ENCODE data around the gene ZNF112. TPM values are rescaled to one million over a fixed set of nuclear protein-coding genes. Genes with fewer than 3 reads are reported as not detected.

The ZNF112 gene
- polyA plus RNA-seq, 3 donors, result 0.03 TPM; not detected in 2

GRCh38 chr19:44313231-44313630 lies 43.2 kb downstream of the ZNF112 start:
- no peak overlapping the region for H3K27ac Mint-ChIP-seq
- TF ChIP-seq, protein P1, sequence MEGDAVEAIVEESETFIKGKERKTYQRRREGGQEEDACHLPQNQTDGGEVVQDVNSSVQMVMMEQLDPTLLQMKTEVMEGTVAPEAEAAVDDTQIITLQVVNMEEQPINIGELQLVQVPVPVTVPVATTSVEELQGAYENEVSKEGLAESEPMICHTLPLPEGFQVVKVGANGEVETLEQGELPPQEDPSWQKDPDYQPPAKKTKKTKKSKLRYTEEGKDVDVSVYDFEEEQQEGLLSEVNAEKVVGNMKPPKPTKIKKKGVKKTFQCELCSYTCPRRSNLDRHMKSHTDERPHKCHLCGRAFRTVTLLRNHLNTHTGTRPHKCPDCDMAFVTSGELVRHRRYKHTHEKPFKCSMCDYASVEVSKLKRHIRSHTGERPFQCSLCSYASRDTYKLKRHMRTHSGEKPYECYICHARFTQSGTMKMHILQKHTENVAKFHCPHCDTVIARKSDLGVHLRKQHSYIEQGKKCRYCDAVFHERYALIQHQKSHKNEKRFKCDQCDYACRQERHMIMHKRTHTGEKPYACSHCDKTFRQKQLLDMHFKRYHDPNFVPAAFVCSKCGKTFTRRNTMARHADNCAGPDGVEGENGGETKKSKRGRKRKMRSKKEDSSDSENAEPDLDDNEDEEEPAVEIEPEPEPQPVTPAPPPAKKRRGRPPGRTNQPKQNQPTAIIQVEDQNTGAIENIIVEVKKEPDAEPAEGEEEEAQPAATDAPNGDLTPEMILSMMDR (IDR thresholded peaks at IDR 0.05), result no peak
- no peaks in the 10 kb centered on the region for H3K27me3 Mint-ChIP-seq (ENCODE audit: low read depth in 3 of 3)
- no peaks in the 10 kb centered on the region for H3K4me1 Mint-ChIP-seq
- Histone ChIP-seq H3K9me3 (replicated peaks in 1 of 2; ENCODE audit: control insufficient read depth in 1 of 2, insufficient read depth in 1 of 2, low read length in 2 of 2) (peaks cover 21 to 59% of the 10 kb centered on the region in 2 donors), H3K36me3 (replicated peaks in 1 of 2; ENCODE audit: control insufficient read depth in 1 of 2, insufficient read depth in 2 of 2, low read length in 2 of 2) (no peaks in the 10 kb centered on the region), H3K27ac (ENCODE audit: low read depth in 1 of 2, low read length in 2 of 2) (no peak overlapping the region), H3K9ac (ENCODE audit: insufficient read depth, low read length, poor library complexity, severe bottlenecking) (no peak overlapping the region), H3K4me1 (ENCODE audit: control insufficient read depth in 1 of 2, insufficient read depth in 2 of 2, low read length in 2 of 2) (no peaks in the 10 kb centered on the region), H3K27me3 (ENCODE audit: control insufficient read depth in 2 of 2, insufficient read depth in 2 of 2, low read length in 2 of 2) (no peaks in the 10 kb centered on the region), H4K20me1 (ENCODE audit: insufficient read depth, low read length) (no peaks in the 10 kb centered on the region), H3K79me2 (ENCODE audit: insufficient read depth, low read length) (no peaks in the 10 kb centered on the region), H3K4me2 (replicated peaks; ENCODE audit: extremely low read depth, low read length, poor library complexity, severe bottlenecking) (no peak overlapping the region), H2AFZ (ENCODE audit: insufficient read depth, low read depth, low read length, poor library complexity, severe bottlenecking) (no peak overlapping the region), H3K4me3 (replicated peaks in 1 of 3; ENCODE audit: low read depth in 2 of 3, low read length in 3 of 3) (no peak overlapping the region)
- intact Hi-C loops (cut with micrococcal nuclease), result no loop called here
- peaks cover 31 to 62% (median 40%) of the 10 kb centered on the region in 7 donors for H3K9me3 Mint-ChIP-seq
- H3K36me3 Mint-ChIP-seq, result no peaks in the 10 kb centered on the region
- DNase-seq, result no peak
- no CpG with 5 or more reads among the region's 1 CpG for WGBS (ENCODE audit: insufficient coverage)
- no peak overlapping the region for H3K4me3 Mint-ChIP-seq

DNA sequence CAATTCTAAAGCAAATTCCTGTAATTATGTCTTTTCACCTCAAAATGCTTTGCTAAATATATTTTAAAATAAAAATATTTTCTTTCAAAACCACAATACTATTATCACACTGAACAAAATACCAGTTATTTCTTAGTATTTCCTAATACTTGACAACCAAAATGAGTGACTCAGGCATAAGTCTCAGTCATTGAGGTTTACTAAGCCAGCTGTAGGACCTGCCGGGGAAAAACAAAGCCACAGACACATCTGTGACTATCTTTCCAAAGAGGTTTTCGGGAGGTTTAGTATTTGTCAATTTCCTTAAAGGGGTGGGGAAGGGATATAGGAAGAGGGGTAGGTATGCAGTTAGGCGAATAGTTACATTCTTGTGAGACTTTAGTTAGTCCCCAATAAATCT lies 48.5 kb downstream of the ZNF112 start:
- no CpG with 5 or more reads among the region's 3 CpGs for WGBS (ENCODE audit: insufficient coverage)
- peaks cover 20 to 66% of the 10 kb centered on the region in 2 donors for H3K9me3 ChIP-seq (replicated peaks in 1 of 2; ENCODE audit: control insufficient read depth in 1 of 2, insufficient read depth in 1 of 2, low read length in 2 of 2)
- H3K9ac ChIP-seq (ENCODE audit: insufficient read depth, low read length, poor library complexity, severe bottlenecking), result no peak overlapping the region
- H3K4me3 ChIP-seq (replicated peaks in 1 of 3; ENCODE audit: low read depth in 2 of 3, low read length in 3 of 3), result no peak overlapping the region
- Mint-ChIP-seq H3K9me3 (peaks cover 20 to 54% (median 45%) of the 10 kb centered on the region in 7 donors), H3K27me3 (ENCODE audit: low read depth in 3 of 3) (peaks cover 1 to 3% (median 2%) of the 10 kb centered on the region in 3 donors), H3K27ac (no peak overlapping the region), H3K4me1 (peaks cover 16% of the 10 kb centered on the region), H3K36me3 (no peaks in the 10 kb centered on the region), H3K4me3 (no peak overlapping the region)
- TF ChIP-seq, protein P1 (IDR thresholded peaks at IDR 0.05), result no peak
- H3K27me3 ChIP-seq (ENCODE audit: control insufficient read depth in 2 of 2, insufficient read depth in 2 of 2, low read length in 2 of 2), result no peaks in the 10 kb centered on the region
- H3K27ac ChIP-seq (ENCODE audit: low read depth in 1 of 2, low read length in 2 of 2), result no peak overlapping the region
- H3K36me3 ChIP-seq (replicated peaks in 1 of 2; ENCODE audit: control insufficient read depth in 1 of 2, insufficient read depth in 2 of 2, low read length in 2 of 2), result no peaks in the 10 kb centered on the region
- H3K4me2 ChIP-seq (replicated peaks; ENCODE audit: extremely low read depth, low read length, poor library complexity, severe bottlenecking), result no peak overlapping the region
- peaks cover 12 to 19% of the 10 kb centered on the region in 2 donors for H3K4me1 ChIP-seq (ENCODE audit: control insufficient read depth in 1 of 2, insufficient read depth in 2 of 2, low read length in 2 of 2)
- no peak for DNase-seq
- H3K79me2 ChIP-seq (ENCODE audit: insufficient read depth, low read length), result peaks cover 3% of the 10 kb centered on the region
- intact Hi-C loops (cut with micrococcal nuclease), result no loop called here
- H4K20me1 ChIP-seq (ENCODE audit: insufficient read depth, low read length), result no peaks in the 10 kb centered on the region
- H2AFZ ChIP-seq (ENCODE audit: insufficient read depth, low read depth, low read length, poor library complexity, severe bottlenecking), result no peak overlapping the region

Measured in CD14-positive monocyte (primary cell).